Neural crest cell (in vitro differentiated cells): ENCODE measurements around the gene KIF3B. TPM values are rescaled to one million over a fixed set of nuclear protein-coding genes. Genes with fewer than 3 reads are reported as not detected.

Source experiments
- DNase-seq: peaks from one replicate; pipeline ENCODE4 v3.0.0; 2021; ENCODE audit warnings: low read depth, mixed read lengths, low spot score
- H3K27ac Mint-ChIP-seq: one replicate; pipeline ENCODE4 v1.8.0; 2021; ENCODE audit warnings: mild to moderate bottlenecking, mixed read lengths; ENCODE audit not compliant: unreplicated experiment
- H3K27me3 Mint-ChIP-seq: 2 replicates; pipeline ENCODE4 v1.8.0; 2021; ENCODE audit warnings: low read depth, mild to moderate bottlenecking, mixed read lengths
- H3K36me3 Mint-ChIP-seq: 2 replicates; pipeline ENCODE4 v1.8.0; 2021; ENCODE audit warnings: low read depth, mild to moderate bottlenecking, mixed read lengths
- H3K4me1 Mint-ChIP-seq: 2 replicates; pipeline ENCODE4 v1.8.0; 2021; ENCODE audit warnings: mixed read lengths
- H3K4me3 Mint-ChIP-seq: one replicate; pipeline ENCODE4 v1.8.0; 2021; ENCODE audit warnings: mild to moderate bottlenecking, mixed read lengths
- H3K9me3 Mint-ChIP-seq: 2 replicates; pipeline ENCODE4 v1.8.0; 2021; ENCODE audit warnings: mixed read lengths
- CTCF ChIP-seq: fragments of 200-600 bp; sonication (generic); conservative IDR thresholded peaks from 2 replicates; pipeline ENCODE4 v1.5.0; 2021; ENCODE audit warnings: antibody characterized with exemption, mild to moderate bottlenecking
- total RNA-seq: library from RNA; stranded (reverse); gene quantifications from 2 replicates; pipeline ENCODE4 v1.2.1, GENCODE V29; 2021

Gene KIF3B
- total RNA-seq, 1 donor from 2014 or later = 45.5 TPM

DNA sequence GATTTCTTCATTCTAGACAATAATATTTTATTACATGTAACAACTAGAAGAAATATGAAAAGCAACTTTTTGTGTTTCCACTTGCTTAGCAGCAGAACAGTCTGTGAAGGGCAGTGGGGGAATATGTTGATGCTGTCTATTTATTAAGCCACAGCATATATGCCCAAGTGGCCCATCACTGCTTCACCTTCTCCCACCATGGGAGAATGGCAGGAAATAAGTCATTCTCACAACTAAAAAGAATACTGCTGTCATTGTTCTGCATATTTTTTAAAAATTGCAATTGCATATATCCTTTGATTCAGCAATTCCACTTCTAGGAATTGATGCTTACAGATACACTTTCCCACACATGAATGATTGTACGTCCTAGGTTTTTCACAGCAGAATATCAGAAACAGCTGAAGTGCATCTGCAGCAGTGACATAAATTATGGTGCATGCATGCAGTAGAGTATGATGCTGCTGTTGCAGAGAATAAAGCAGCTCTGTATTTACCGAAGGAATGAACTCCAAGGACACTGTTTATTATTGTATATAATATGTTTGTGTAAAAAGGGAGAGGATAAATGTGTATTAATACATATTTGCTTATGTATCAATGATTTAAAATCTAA, 26.8 kb downstream of the KIF3B start:
- no peak for DNase-seq
- Mint-ChIP-seq H3K4me1 (peaks cover 20% of the 10 kb centered on the region), H3K9me3 (no peaks in the 10 kb centered on the region), H3K27me3 (no peaks in the 10 kb centered on the region), H3K4me3 (no peak overlapping the region), H3K36me3 (peaks cover under 1% of the 10 kb centered on the region), H3K27ac (no peak overlapping the region)
- no peak for TF ChIP-seq CTCF

DNA sequence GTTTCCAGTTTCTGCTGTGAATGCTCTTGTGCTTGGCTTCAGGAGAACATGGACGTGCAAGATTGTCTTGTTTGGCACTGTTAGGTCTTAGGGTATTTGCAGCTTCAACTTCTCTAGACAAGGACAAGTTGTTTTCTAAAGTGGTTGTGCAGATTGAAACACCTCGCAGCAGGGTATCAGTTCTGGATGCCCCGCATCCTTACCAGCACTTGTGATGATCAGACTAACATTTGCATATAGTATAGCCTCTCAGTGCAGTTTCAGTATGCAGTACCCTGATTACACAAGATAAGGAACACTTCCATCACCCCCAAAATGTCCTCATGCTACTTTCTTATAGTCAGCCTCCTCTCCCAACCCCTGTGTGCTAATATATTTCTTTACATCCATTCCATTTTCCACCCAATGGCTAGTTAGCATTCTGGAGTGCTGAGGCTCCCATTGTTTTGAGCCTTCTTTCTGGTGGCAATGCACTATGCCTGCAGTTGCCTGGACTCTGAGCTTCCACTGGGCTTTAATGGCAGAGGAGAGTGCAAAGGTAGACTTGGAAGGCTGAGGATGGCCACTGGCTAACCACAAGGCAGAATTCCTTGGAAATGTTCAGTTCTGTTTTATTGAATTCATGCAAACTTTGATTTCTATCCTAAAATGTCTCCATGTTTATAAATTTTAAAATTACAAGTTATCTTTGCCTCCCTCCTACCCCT, 35.4 kb downstream of the KIF3B start:
- TF ChIP-seq CTCF = no peak
- Mint-ChIP-seq H3K9me3 (no peaks in the 10 kb centered on the region), H3K4me1 (no peaks in the 10 kb centered on the region), H3K27ac (no peak overlapping the region), H3K27me3 (no peaks in the 10 kb centered on the region), H3K4me3 (no peak overlapping the region), H3K36me3 (peaks cover 32% of the 10 kb centered on the region)
- DNase-seq = no peak

DNA sequence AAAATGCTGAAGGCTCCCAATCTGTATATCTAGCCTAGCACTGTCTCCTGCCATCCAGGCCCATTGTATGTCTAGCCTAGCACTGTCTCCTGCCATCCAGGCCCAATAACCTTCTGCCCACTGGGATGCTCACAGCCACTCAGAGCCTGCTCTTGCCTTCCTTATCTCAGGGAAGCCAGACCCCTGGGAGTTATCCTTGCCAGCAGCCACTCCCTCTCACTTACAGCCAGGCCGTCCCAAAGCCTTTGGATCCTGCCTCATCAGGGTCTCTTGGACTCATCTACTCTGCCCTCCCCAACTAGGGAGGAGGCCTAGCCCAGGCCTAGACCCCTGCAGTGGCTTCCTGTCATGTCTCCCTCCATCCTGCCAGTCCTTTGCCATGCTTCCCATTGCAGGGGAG, 37.3 kb downstream of the KIF3B start:
- H3K27me3 Mint-ChIP-seq = no peaks in the 10 kb centered on the region
- peak overlapping the region; percentile 11 for H3K27ac Mint-ChIP-seq
- H3K36me3 Mint-ChIP-seq = peaks cover 29% of the 10 kb centered on the region
- no peak for DNase-seq
- no peak for TF ChIP-seq CTCF
- no peak overlapping the region for H3K4me3 Mint-ChIP-seq
- H3K4me1 Mint-ChIP-seq = no peaks in the 10 kb centered on the region
- H3K9me3 Mint-ChIP-seq = no peaks in the 10 kb centered on the region

GRCh38 chr20:32315399-32315798, 37.9 kb downstream of the KIF3B start:
- no peaks in the 10 kb centered on the region for H3K27me3 Mint-ChIP-seq
- DNase-seq = no peak
- H3K4me3 Mint-ChIP-seq = no peak overlapping the region
- no peaks in the 10 kb centered on the region for H3K4me1 Mint-ChIP-seq
- H3K27ac Mint-ChIP-seq = no peak overlapping the region
- peaks cover 24% of the 10 kb centered on the region for H3K36me3 Mint-ChIP-seq
- TF ChIP-seq CTCF = no peak
- no peaks in the 10 kb centered on the region for H3K9me3 Mint-ChIP-seq

DNA sequence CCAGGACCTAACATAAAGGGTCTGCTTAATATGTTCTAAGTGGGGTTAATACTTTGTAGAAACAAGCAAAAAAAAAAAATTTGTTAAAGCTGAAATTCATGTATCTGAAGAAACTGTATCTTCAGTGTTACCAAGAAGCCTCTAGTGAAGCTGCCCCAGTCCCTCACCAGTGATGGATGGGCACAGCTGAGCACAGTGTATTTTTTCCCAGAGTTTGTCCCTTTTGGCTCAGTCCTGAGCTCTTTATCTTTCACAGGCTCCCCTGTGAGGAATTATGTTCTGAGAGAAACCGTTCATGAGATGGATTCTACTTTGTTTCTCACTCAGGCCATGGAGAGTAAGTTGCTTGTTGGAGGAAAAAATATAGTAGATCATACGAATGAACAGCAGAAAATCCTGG, 38.4 kb downstream of the KIF3B start:
- no peak for DNase-seq
- TF ChIP-seq CTCF = no peak
- H3K27ac Mint-ChIP-seq = no peak overlapping the region
- H3K4me3 Mint-ChIP-seq = no peak overlapping the region
- H3K36me3 Mint-ChIP-seq = peaks cover 19% of the 10 kb centered on the region
- H3K4me1 Mint-ChIP-seq = no peaks in the 10 kb centered on the region
- H3K27me3 Mint-ChIP-seq = no peaks in the 10 kb centered on the region
- H3K9me3 Mint-ChIP-seq = no peaks in the 10 kb centered on the region
